H1 (cell line): Measurements from ENCODE around the gene SPRED1. TPM values are rescaled to one million over a fixed set of nuclear protein-coding genes. Genes with fewer than 3 reads are reported as not detected.

Experiments used
- ASH2L ChIP-seq: fragments of 200-600, 300-600 bp; sonication (generic); IDR thresholded peaks from one replicate; pipeline ENCODE4 v1.7.1; 2017; ENCODE audit warnings: low read length
- NRF1 ChIP-seq: IDR thresholded peaks from 2 replicates; pipeline ENCODE4 v1.6.1; 2011; ENCODE audit warnings: mild to moderate bottlenecking, low read depth, low read length, improper control_type of control experiment
- RAD21 ChIP-seq, 2 experiments: IDR thresholded peaks in 1 of 2; conservative IDR thresholded peaks in 1 of 2; 2 replicates each; pipeline ENCODE4 v1.6.1; 2011; ENCODE audit warnings: low read depth in 2 of 2, low read length in 2 of 2, improper control_type of control experiment in 1 of 2, inconsistent platforms in 1 of 2, mild to moderate bottlenecking in 1 of 2, moderate library complexity in 1 of 2
- RFX5 ChIP-seq: IDR thresholded peaks from 2 replicates; pipeline ENCODE4 v1.6.1; 2011; ENCODE audit warnings: low read depth, low read length, improper control_type of control experiment, borderline replicate concordance
- SIN3A ChIP-seq, 2 experiments: IDR thresholded peaks in 1 of 2; conservative IDR thresholded peaks in 1 of 2; 2 replicates each; pipeline ENCODE4 v1.6.1; 2011 to 2012; ENCODE audit warnings: low read length in 2 of 2, improper control_type of control experiment in 1 of 2, low read depth in 1 of 2, mild to moderate bottlenecking in 1 of 2
- SP1 ChIP-seq: IDR thresholded peaks from 2 replicates; pipeline ENCODE4 v1.6.1; 2011; ENCODE audit warnings: low read depth, low read length
- SUZ12 ChIP-seq: fragments of 200-600 bp; sonication (generic); IDR thresholded peaks from 2 replicates; pipeline ENCODE4 v1.6.1; 2012; ENCODE audit warnings: mild to moderate bottlenecking, inconsistent platforms, low read length, moderate library complexity, mixed read lengths
- TAF7 ChIP-seq: optimal IDR thresholded peaks from 2 replicates; pipeline ENCODE3; 2011; ENCODE audit warnings: low read depth, mild to moderate bottlenecking, inconsistent platforms, low read length, moderate library complexity, borderline replicate concordance
- polyA plus RNA-seq, 7 experiments: library from polyadenylated mRNA; depleted of rRNA in 3 of 7; stranded (reverse) in 5 of 7; unstranded in 2 of 7; fragments of >200 nt in 5 of 7; fragments of 200-250 nt in 2 of 7; gene quantifications; 1 replicate in 5 of 7; 2 replicates in 1 of 7; 4 replicates in 1 of 7; pipeline versions ENCODE4 v1.2.1 to v1.2.3, GENCODE V29; 2011 to 2013; ENCODE audit warnings: missing spikeins in 2 of 7, mixed read lengths in 2 of 7
- total RNA-seq: library from RNA; stranded (reverse); fragmentation: NEBNext Ultra II Directional; extraction: Animal tissue kit (Norgen Biotek cat#: 25700); gene quantifications from 2 replicates; pipeline ENCODE4 v1.2.1, GENCODE V29; 2021
- TF ChIP-seq, protein P1 (sequence below), 3 experiments: IDR thresholded peaks; 1 replicate in 2 of 3; 2 replicates in 1 of 3; pipeline versions ENCODE4 v1.5.1 to v1.6.1; 2011; ENCODE audit warnings: low read length in 3 of 3, mild to moderate bottlenecking in 3 of 3, inconsistent platforms in 2 of 3, low read depth in 1 of 3, moderate library complexity in 1 of 3; ENCODE audit not compliant: insufficient read depth in 1 of 3; ENCODE audit errors: control extremely low read depth in 1 of 3

The SPRED1 gene
- total and polyA plus RNA-seq, 2 of the 8 experiments (the other 6 are each of a cell fraction or from before 2014, with no cell fraction given), result 5.5 to 30.3 TPM

DNA sequence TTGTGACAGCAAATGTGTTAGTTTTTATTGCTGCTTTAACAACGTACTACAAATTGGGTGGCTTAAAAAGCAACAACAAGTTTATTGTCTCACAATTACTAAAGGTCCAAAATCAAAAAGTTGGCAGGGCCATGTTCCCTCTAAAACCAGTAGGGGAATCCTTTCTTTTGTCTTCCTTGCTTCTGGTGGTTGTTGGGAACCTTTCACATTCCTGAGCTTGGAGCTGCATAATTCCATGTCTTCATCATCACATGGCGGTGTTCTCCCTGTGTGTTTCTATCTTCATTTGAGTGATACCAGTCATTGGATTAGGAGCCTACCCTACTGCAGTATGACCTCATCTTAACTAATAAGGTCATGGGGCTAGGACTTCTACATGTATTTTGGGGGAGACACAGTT, 7.4 kb downstream of the SPRED1 start (continued):
- TF ChIP-seq RFX5, result no peak
- no peak for TF ChIP-seq NRF1
- TF ChIP-seq SIN3A (conservative IDR thresholded peaks at IDR 0.05 in 1 of 2, IDR thresholded peaks at IDR 0.05 in 1 of 2; ENCODE audit: low read depth in 1 of 2, low read length in 2 of 2), result no peak
- peak in 1 of 2 experiments; percentile 18; a peak in 1 of 4 replicates for TF ChIP-seq RAD21 (IDR thresholded peaks at IDR 0.05 in 1 of 2, conservative IDR thresholded peaks at IDR 0.05 in 1 of 2; ENCODE audit: low read depth in 2 of 2, low read length in 2 of 2)
- TF ChIP-seq SUZ12, result no peak
- TF ChIP-seq SP1, result no peak
- no peak for TF ChIP-seq TAF7
- TF ChIP-seq ASH2L, result no peak
- TF ChIP-seq, protein P1, sequence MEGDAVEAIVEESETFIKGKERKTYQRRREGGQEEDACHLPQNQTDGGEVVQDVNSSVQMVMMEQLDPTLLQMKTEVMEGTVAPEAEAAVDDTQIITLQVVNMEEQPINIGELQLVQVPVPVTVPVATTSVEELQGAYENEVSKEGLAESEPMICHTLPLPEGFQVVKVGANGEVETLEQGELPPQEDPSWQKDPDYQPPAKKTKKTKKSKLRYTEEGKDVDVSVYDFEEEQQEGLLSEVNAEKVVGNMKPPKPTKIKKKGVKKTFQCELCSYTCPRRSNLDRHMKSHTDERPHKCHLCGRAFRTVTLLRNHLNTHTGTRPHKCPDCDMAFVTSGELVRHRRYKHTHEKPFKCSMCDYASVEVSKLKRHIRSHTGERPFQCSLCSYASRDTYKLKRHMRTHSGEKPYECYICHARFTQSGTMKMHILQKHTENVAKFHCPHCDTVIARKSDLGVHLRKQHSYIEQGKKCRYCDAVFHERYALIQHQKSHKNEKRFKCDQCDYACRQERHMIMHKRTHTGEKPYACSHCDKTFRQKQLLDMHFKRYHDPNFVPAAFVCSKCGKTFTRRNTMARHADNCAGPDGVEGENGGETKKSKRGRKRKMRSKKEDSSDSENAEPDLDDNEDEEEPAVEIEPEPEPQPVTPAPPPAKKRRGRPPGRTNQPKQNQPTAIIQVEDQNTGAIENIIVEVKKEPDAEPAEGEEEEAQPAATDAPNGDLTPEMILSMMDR (IDR thresholded peaks at IDR 0.05; ENCODE audit: control extremely low read depth in 1 of 3, insufficient read depth in 1 of 3, low read depth in 1 of 3, low read length in 3 of 3), result peak in 1 of 3 experiments; percentile 36; a peak in 1 of 4 replicates
